Testis (tissue), 2 donors: Measurements from ENCODE around the gene TM4SF18.

ENCODE experiments used
- POLR2A ChIP-seq: fragments of 450-650 bp; IDR thresholded peaks from one replicate; pipeline ENCODE4 v1.6.1; 2017; ENCODE audit warnings: antibody characterized with exemption, mild to moderate bottlenecking, moderate library complexity
- TF ChIP-seq, protein P1 (sequence below), 3 experiments: fragments of 450-650 bp in 2 of 3; fragments of 200-600 bp in 1 of 3; sonication (generic) in 1 of 3; IDR thresholded peaks; one replicate each; pipeline ENCODE4 v1.5.1; 2016 to 2019; ENCODE audit warnings: antibody characterized with exemption in 3 of 3, mild to moderate bottlenecking in 2 of 3, moderate library complexity in 1 of 3

DNA sequence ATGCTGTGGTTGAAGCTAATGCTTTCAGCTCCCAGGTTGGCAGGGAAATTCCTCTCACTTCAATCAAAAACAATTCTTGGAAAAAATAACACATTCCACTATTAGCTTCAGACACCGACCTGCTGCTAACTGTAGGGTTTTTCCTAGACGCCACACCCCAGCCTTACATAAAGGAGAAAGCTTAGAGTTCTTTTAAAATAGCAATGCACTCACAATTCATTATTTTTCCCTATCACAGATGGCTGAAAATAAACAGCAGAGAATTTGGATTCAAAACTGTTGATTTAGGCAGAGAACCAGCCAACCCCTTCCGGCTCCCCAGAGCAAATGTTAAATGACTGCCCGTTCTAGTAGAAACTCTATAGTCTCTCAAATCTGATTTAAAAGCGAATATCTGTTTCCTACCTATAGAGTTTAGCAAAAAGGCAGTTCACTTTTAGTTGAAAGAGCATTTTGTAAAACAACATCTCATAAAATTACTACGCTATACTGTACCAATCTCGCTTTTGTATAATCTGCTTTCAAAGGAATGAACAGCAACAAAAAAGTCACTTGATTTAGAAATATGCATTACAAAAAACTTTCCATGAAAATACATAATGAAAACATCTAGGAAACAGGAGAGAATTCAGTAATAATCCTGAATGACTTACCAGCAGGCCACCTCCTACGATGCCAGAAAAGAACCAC lies 43.4 kb upstream of the TM4SF18 start:
- TF ChIP-seq, protein P1, sequence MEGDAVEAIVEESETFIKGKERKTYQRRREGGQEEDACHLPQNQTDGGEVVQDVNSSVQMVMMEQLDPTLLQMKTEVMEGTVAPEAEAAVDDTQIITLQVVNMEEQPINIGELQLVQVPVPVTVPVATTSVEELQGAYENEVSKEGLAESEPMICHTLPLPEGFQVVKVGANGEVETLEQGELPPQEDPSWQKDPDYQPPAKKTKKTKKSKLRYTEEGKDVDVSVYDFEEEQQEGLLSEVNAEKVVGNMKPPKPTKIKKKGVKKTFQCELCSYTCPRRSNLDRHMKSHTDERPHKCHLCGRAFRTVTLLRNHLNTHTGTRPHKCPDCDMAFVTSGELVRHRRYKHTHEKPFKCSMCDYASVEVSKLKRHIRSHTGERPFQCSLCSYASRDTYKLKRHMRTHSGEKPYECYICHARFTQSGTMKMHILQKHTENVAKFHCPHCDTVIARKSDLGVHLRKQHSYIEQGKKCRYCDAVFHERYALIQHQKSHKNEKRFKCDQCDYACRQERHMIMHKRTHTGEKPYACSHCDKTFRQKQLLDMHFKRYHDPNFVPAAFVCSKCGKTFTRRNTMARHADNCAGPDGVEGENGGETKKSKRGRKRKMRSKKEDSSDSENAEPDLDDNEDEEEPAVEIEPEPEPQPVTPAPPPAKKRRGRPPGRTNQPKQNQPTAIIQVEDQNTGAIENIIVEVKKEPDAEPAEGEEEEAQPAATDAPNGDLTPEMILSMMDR (IDR thresholded peaks at IDR 0.05), result no peak
- no peak for TF ChIP-seq POLR2A
